NCI-H1105 (cell line): ENCODE measurements around the gene ZFPM1.
A peak's percentile ranks its signal among the peaks of the same experiment; 100 is the strongest.

Source experiments
- DNase-seq: peaks from one replicate; lab custom pipeline; 2025; lab: John Stamatoyannopoulos, UW

ZFPM1 gene

DNA sequence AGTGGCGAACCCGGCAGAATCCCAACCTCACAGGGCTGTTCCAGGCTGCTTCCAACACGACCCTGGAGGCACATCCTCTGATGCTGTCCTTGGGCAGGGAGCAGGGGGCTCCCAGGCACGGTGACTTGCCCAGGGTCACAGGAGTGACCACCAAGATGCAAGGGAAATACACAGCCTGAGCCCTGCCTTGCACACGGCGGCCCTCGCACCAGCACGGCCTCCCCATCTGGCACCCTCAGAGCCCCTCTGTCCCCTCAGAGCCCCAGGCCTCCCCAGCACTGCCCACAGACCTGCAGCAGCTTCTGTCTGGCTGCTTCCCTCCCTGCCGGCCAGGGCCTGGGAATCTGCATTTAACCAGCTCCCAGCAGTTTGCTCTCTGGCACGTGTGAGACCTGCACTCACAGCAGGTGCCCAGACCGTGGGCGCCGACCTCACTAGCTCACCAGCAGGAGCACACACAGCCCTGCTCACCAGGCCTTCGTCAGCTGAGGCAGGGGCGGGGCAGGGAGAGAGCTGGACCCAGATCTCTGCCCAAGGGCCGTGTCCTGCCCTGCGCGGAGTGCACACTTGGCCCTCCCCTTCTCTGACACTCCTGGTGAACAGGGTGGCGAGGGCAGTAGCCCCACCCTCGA is 87.4 kb downstream of the ZFPM1 start:
- no peak for DNase-seq

DNA sequence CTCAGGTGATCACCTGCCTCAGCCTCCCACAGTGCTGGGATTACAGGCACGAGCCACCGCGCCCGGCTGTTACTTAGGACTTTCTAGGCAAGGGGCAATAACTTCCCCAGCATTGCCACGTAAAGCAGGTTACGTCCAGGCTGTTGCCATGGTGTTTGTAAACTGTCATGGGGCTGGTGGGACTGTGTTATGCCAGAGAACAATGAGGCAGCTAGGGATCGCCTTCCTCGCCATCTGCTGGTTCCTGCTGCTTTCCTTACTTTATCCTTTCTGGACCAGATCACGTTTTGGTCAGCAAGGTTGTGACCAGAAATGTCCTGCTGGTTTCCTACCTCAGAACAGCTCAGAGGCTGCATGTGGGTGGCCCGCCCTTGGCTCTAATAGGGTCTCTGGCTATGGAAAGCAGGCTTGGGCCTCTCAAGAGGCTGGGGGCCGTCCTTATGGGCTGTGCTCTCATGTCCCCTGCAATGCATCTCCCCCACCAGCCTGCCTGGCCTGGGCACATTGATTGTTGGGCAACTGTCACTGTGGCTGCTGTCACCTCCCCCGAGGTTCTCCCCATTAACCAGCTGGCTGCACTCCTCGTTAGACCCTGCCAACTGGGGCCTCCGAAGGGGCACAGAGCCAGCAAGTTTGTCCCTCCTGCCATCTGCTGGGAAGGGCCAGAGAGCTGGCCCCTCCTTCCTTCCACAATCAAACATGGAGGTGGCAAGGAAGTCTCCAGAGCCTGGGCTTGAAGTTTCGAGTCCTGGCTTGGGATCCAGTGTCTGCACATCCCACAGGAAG is 88.9 kb downstream of the ZFPM1 start:
- no peak for DNase-seq

DNA sequence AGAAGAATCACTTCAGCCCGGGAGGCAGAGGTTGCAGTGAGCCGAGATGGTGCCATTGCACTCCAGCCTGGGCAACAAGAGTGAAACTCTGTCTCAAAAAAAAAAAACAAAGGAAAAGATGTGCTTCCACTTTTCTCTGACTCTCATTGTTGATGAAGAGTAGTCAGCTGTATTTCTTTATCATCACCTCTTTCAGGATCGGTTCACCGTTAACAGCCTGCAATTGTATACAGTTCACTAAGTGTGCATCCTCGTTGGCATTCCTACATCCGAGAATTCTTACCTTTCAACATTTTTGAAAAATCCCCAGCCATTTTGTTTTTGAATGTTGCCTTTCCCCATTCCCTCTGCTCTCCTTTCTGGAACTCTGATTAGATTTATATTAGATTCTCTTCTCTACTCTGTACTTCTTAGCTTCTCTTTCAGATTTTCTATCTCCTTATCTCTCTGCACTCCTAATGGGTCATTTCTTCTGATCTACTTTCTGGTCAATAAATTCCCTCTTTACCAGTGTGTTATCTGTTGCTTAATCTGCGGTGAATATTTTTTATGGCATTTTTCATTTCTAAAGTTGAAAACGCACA is 90.2 kb downstream of the ZFPM1 start:
- DNase-seq: no peak

DNA sequence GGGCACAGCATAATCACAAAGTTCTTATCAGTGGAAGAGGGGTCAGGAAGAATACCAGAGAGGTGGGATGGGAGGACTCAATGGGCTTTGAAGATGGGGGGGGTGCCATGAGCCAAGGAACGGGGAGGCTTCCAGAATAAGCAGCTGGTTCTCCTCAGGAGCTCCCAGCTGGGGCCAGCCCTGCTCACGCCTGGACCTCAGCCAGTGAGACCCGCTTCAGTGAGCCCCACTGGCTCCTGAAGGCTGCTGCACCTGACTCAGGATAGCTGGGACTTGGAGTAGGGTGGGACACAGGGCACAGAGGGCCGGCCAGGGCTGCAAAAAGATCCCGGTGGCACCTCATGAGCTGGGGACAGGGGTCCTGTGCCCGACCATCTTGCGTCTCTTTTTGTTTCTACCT is 92.7 kb downstream of the ZFPM1 start:
- no peak for DNase-seq

DNA sequence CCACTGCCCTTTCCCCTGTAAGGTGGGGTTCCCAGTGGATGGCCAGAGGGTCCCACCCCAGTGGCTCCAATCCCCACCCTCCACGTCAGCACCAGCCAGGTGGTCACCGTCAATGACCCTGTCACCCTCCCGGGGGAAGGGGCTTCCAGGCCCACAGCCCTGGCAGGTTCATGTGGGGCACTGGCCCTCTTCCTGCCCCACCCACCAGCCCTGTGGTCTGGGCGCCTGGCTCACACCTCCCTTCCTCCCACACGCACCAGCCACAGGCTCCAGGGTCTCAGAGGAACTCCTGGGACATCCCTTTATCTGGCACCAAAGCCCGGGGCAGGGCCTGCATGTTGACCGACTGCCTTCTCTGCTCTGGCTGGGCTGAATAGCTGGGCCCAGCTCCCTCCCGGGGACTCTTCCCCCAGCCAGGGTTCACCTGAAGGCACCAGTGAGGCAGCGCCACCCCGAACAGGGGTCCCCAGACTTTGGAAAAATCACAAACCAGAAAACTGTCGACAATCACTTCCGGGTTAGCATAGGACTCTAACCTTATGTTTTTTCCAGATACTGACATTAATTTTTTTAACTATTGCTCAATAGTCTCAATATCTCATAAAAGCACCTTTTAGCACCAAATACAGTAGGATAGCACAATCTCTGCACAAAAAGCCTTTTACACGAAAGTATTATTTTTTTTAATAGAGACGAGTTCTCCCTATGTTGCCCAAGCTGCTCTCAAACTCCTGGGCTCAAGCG is 95.2 kb downstream of the ZFPM1 start:
- DNase-seq: no peak

DNA sequence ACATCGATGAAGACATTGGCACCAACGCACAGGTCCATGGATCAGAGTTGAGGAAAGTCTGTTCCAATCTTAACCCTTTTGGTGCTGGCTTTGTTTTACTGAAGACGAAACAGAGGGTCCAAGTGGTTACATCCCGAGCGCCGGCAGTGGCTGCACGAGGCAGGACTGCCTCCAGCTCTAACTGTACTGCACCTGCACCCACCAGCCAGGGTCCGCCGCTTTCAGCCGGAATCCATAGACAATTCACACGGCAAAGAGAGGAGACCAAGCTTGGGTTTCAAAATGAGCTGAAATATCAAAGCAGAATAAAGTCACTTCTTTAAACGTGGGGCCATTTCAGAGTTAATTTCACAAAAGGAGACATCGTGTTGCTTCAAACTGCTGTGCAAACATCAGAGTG is 95.9 kb downstream of the ZFPM1 start:
- DNase-seq: no peak

DNA sequence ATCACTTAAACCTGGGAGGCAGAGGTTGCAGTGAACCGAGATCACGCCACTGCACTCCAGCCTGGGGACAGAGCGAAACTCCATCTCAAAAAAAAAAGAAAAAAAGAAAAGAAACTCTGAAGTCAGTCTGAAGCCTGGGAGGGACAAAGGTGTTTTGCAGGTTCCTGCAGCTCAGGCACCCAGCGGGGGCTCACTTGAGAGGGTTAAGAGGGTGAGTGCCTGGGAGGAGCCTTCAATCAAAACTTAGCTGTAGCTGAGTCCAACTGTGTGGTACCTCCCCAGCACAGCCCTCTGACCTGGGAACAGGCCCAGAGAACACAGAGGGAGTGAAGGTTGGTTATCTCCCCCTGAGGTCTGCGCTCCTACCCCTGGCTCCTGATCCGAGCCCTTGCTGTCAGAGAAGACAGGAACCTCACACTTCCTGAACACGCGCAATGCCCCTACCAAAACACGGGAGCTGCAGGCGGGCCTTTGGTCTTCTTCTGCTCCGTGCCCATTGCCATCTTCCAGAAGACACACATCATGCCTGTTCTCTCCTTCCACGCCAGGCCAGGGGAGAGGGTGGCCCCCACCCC is 96.7 kb downstream of the ZFPM1 start:
- DNase-seq: no peak

DNA sequence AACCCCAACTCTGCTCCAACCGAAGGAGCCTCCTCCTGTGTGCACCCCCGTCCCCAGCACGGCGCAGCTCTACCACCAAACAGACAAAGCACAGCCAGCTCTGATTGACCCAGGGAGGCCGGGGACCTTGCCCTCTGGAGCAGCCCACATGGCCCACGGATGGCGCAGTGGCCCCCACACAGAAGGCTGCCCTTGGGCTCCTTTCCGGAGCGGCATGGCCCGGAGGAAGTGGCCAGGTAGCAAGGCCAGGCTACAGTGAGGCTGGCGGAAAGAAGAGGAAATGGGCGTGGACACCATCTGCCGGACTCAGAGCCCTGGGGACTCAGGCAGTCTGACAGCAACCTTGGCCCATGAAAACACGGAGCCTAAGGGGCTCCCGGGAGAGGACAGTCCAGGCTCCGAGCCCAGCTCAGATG is 97.2 kb downstream of the ZFPM1 start:
- DNase-seq: no peak

DNA sequence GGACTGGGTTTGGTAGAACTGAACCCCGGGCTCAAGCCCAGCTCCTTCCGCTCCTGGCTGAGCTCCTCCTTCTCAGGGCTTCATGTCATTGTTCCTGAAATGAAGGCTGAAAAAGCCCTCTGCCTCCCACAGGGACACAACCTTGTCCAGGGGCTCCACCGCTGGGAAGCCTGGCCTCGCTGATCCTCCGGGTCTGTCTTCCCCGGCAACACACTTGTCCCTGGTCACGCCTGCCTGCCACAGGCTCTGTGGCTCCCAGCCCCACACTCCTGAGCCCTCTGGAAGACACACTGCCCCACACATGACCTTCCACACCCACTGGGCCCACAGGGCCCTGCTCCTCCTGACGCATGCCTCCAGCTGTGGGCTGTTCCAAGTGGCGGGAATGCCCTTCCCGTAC is 99.1 kb downstream of the ZFPM1 start:
- DNase-seq: no peak

DNA sequence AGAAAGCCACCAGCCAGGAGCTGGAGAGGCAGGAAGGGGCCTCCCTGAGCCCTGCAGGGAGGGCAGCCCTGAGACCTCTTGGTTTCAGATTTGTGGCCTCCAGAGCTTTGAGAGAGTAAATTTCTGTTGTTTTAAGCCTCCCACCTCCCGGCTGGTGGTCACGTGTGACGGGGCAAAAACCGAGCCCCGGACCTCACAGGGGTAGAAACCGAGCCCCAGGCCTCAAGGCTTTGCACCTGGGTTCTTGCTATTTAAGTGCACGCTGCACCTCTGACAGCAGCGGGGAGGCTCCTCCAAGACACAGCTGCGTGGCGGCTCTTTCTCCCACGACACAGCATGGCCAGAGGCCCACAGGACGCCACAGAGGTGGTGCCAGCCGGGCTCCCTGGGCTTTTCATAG is 99.7 kb downstream of the ZFPM1 start:
- DNase-seq: no peak

DNA sequence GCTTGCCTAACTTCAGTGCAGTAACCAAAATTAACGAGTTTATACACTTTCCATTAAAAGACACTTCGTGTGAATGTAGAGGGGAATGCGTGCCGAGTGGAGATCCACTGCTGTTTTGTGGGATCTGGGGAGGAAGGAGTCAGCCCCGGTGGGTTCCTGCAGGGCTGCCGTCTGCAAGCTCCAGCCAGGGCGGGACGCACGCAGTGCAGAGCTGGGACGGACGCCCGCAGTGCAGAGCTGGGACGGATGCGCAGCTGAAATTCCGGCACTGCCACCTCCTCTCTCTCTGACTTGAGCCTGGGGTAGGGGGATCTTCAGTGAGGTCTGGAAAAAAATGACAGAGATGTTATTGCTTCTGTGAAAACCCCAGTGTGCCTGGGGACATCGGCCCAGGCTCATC is 100.7 kb downstream of the ZFPM1 start:
- no peak for DNase-seq

DNA sequence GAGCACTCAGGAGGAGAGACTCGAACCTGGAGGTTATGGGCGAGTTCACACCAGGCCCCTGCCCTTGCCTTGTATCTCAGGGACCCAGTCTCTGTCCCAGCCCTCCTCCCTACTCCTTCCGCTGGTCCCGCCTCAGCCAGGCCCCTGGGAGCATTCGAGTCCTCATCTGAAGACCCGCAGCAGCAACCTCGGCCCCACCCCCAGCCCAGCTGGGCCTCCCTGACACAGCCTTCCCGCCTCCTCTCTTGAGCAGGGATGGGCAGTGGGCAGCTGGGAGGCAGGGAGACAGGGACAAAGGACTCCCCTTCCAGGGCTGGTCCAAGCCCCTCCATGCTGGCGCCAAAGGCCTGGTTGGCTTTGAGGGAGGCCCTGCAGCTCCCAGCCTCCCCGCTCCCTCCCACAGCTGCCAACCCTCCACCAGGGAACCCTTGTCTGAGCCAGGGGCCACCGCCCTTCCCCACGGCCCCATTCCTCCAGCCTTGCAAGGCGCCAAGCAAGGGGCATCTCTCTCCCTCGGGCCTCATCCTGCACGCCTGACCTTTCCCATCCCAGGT is 101.7 kb downstream of the ZFPM1 start:
- no peak for DNase-seq

DNA sequence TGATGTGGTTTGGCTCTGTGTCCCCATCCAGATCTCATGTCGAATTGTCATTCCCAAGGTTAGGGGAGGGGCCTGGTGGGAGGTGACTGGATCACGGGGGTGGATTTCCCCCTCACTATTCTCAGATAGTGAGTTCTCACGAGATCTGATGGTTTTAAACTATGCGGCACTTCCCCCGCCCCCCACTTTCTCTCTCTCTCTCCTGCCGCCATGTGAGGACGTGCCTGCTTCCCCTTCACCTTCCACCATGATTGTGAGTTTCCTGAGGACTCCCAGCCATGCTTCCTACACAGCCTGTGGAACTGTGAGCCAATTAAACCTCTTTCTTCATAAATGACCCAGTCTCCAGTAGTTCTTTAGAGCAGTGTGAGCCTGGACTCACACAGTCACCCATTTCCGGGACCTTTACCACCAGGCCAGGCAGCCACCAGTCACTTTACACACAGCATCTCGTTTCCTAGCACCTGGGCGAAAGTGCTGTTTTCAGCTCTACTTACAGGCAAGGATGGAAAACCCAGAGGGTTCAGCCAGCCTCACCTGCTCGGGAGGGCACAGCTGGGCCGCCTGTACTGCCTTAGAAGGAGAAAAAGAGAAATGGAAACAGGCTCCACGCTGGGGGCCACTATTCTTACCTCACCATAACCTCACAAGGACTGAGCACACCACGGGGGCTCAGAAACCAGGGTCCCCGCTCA is 103.4 kb downstream of the ZFPM1 start:
- no peak for DNase-seq

DNA sequence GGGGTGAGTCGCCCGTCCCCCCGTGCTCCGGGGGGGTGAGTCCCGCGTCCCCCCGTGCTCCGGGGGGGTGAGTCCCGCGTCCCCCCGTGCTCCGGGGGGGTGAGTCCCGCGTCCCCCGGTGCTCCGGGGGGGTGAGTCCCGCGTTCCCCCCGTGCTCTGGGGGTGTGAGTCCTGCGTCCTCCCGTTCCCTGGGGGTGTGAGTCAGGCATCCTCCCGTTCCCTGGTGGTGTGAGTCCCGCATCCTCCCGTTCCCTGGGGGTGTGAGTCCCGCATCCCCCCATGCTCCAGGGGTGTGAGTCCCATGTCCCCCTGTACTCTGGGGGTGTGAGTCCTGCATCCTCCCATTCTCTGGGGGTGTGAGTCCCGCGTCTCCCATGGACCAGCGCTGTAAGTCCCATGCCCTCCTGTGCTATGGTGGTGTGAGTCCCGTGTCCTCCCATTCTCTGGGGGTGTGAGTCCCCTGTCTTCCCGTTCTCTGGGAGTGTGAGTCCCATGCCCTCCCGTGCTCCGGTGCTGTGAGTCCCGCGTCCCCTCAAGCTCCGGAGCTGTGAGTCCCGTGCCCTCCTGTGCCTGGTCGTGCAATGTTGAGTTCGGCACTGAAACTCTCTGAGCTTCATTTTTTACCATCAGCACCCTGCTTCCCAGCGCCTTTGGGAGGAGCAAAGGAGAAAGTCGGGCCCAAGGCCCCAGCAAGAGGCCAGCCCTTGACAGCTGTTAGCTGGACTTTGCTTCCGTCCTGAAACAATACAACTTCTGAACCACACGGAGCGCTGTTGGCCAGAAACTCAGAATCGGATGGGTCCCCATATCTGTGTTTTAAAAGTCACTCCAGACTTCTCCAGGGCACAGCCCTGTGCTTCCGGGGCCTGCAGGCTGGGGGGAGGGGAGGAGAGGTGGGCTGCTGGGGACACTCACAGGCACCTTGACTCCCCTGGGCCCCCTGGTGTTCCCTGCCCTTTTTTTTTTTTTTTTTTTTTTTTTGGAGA is 105.7 kb downstream of the ZFPM1 start:
- DNase-seq: peak; percentile 45

DNA sequence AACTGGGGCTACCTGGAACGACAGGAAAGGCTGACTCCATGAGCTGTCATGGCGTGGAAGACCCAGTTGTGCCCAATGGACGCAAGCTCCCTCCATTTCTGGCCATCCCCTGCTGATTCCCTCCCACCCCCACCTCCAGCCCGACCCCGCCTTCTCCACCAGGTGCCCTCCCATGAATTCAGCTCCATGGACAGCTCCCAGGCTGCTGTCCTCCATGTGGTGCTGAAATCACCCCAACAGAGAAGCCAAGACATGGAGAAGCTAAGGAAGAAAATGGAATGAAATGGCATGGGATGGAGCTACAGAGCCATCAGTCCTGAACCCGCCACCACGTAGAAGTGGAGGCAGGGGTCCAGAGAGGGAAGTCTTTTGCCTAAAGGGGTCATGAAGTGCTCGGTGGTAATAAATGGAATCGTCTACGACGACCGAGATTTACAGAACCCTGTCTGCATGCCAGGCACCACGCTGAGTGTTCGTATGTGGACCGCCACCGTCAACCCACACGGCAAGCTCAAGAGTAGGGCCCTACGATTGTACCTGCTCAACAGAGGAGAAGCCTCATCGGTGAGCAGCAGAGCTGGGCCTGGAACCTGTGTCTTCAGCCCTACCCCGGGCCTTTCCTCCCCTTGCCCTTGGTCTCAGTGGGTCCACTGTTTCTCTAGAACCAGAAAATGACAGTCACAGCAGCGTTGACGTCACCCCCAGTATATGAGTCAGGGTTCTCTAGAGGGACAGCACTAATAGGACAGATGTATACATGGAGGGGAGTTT is 107.8 kb downstream of the ZFPM1 start:
- no peak for DNase-seq

DNA sequence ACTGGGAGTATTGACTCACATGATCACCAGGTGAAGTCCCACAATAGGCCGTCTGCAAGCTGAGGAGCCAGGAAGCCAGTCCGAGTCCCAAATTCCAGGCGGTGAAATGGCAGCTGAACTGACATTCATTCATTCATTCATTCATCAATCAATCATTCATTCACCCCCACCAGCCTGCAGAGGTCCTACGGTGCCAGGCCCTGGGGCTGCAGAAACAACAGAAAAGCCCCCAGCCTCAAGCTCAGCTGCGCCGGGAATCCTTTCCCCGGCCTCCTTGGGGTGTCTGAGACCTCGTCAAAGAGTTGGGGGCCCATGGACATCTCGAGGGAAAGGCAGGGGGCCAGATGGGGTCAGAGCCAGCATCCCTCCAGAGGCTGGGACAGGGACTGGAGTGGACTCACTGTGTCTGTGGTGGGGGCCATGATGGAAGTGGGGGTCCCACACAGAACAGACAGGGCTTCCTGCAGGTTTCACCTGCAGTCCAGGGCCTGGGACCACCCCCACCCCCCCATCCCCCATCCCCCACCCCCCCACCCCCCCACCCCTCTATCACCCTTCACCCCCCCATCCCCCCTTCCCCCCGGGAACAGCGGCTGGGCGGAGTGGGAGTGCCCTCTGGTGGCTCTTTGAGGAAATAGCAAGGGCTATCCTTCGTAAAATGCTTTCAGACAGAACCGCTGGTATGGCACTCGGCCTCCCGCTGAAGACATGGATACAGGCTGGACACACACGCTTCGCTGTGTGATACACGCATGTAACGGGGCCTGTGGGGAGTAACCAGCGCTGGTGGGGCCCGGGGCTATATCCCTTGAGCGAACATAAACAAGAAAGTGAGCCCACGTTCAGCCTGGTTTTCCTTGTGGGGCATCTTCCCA is 108.6 kb downstream of the ZFPM1 start:
- DNase-seq: peak; percentile 1

DNA sequence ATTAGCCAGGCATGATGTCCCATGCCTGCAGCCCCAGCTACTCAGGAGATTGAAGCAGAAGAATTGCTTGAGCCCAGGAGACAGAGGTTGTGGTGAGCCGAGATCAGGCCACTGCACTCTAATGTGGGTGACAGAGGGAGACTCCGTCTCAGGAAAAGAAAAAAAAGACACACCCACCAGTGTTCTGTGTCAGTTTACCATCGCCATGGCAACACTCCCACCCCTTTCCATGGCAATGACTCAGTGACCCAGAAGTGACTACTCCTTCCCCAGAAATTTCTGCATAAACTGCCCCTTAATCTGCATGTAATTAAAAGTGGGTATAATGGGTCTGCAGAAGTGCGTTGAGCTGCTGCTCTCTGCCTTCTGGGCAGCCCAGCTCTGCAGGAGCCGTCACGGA is 113.1 kb downstream of the ZFPM1 start:
- DNase-seq: no peak
